Endothelial cell (in vitro differentiated cells): ENCODE results near the gene RRP1. TPM values are rescaled to one million over a fixed set of nuclear protein-coding genes. Genes with fewer than 3 reads are reported as not detected.

Source experiments
- DNase-seq: peaks from one replicate; pipeline ENCODE4 v3.0.0; 2021; ENCODE audit warnings: low spot score
- H3K27ac Mint-ChIP-seq: one replicate; pipeline ENCODE4 v1.8.0; 2021; ENCODE audit warnings: mixed read lengths, inconsistent platforms; ENCODE audit not compliant: unreplicated experiment
- H3K27me3 Mint-ChIP-seq: one replicate; pipeline ENCODE4 v1.8.0; 2021; ENCODE audit warnings: mild to moderate bottlenecking, moderate library complexity, mixed read lengths, inconsistent platforms; ENCODE audit not compliant: unreplicated experiment
- H3K36me3 Mint-ChIP-seq: one replicate; pipeline ENCODE4 v1.8.0; 2021; ENCODE audit warnings: mild to moderate bottlenecking, low read depth, mixed read lengths, inconsistent platforms; ENCODE audit not compliant: unreplicated experiment
- H3K4me1 Mint-ChIP-seq: one replicate; pipeline ENCODE4 v1.8.0; 2021; ENCODE audit warnings: mild to moderate bottlenecking, mixed read lengths, inconsistent platforms; ENCODE audit not compliant: unreplicated experiment
- H3K4me3 Mint-ChIP-seq: one replicate; pipeline ENCODE4 v1.8.0; 2021; ENCODE audit warnings: mild to moderate bottlenecking, mixed read lengths, inconsistent platforms; ENCODE audit not compliant: unreplicated experiment
- H3K9me3 Mint-ChIP-seq: one replicate; pipeline ENCODE4 v1.8.0; 2021; ENCODE audit warnings: mixed read lengths, inconsistent platforms; ENCODE audit not compliant: unreplicated experiment
- total RNA-seq: library from RNA; stranded (reverse); fragmentation: NEBNext Ultra II Directional; extraction: Animal tissue kit (Norgen Biotek cat#: 25700); gene quantifications from one replicate; pipeline ENCODE4 v1.2.1, GENCODE V29; 2021; ENCODE audit not compliant: unreplicated experiment
- TF ChIP-seq, protein P1 (sequence below): fragments of 200-600 bp; sonication (generic); IDR thresholded peaks from one replicate; pipeline ENCODE4 v1.5.0; 2021; ENCODE audit warnings: antibody characterized with exemption; ENCODE audit not compliant: unreplicated experiment

The RRP1 gene
- total RNA-seq, 1 donor from 2014 or later: 21.0 TPM

DNA sequence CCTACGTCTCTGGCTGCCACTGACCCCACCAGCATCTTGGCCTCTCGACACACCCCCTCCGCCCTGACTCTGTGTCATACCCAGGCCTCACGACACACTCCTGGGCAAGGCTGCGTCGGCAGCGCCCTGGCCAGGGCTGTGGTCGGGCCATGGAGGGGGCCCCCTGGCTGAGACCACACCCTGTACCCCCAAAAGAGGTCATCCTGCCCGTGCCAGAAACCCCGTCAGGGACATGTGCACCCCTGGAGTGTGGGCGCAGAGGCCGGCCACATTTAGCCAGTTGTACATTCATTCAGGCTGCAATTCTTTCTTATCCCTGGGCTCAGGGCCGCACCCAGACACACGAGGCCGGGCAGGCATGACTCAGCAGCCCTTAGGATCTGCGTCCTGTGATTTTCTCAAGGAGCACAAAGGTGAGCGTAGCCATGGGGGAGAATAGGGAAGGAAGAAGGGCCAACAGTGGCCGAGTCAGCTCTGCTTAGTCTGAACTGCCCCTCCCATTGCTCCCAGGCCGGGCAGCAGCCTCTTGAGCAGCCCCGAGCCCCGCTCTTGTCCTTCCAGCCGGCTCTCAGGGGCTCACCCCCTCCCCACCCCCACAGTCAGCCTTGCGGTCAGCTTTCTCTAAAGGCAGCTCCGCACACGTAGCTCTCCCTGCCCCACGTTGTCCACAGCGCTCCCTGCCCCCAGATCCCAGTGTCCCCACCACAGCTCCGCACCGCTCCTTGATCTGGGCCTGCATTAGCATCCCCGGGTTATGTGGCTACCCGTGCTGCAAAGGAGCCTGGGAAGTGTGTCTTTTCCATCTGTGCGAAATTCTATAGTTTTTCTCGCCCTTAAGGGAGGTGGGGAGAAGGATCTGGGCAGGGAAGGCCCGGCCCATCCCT lies 21.2 kb upstream of the RRP1 start:
- H3K27ac Mint-ChIP-seq: peak overlapping the region; percentile 46
- TF ChIP-seq, protein P1, sequence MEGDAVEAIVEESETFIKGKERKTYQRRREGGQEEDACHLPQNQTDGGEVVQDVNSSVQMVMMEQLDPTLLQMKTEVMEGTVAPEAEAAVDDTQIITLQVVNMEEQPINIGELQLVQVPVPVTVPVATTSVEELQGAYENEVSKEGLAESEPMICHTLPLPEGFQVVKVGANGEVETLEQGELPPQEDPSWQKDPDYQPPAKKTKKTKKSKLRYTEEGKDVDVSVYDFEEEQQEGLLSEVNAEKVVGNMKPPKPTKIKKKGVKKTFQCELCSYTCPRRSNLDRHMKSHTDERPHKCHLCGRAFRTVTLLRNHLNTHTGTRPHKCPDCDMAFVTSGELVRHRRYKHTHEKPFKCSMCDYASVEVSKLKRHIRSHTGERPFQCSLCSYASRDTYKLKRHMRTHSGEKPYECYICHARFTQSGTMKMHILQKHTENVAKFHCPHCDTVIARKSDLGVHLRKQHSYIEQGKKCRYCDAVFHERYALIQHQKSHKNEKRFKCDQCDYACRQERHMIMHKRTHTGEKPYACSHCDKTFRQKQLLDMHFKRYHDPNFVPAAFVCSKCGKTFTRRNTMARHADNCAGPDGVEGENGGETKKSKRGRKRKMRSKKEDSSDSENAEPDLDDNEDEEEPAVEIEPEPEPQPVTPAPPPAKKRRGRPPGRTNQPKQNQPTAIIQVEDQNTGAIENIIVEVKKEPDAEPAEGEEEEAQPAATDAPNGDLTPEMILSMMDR: no peak
- no peak for DNase-seq
- no peak overlapping the region for H3K4me3 Mint-ChIP-seq
- no peaks in the 10 kb centered on the region for H3K9me3 Mint-ChIP-seq
- peaks cover 9% of the 10 kb centered on the region for H3K27me3 Mint-ChIP-seq
- peaks cover 41% of the 10 kb centered on the region for H3K4me1 Mint-ChIP-seq
- peaks cover 5% of the 10 kb centered on the region for H3K36me3 Mint-ChIP-seq

DNA sequence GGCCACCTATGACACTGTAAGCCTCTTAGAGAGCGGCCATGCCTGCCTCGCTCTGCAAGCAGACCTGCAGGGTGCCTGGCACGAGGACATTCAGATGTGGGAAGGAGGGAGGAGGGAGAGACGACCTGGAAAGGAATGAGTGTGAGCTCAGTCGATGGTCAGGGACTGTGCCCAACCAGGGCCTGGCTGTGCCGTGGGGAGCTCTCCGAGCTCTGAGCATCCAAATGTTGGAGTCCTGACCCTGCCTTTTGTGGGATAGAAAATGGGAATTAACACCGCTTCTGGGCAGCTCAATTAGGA lies 20.6 kb upstream of the RRP1 start:
- Mint-ChIP-seq H3K4me3 (no peak overlapping the region), H3K27me3 (peaks cover 9% of the 10 kb centered on the region), H3K36me3 (peaks cover 9% of the 10 kb centered on the region), H3K9me3 (no peaks in the 10 kb centered on the region), H3K4me1 (peaks cover 47% of the 10 kb centered on the region), H3K27ac (peak overlapping the region; percentile 46)
- DNase-seq: no peak
- TF ChIP-seq, protein P1: no peak

DNA sequence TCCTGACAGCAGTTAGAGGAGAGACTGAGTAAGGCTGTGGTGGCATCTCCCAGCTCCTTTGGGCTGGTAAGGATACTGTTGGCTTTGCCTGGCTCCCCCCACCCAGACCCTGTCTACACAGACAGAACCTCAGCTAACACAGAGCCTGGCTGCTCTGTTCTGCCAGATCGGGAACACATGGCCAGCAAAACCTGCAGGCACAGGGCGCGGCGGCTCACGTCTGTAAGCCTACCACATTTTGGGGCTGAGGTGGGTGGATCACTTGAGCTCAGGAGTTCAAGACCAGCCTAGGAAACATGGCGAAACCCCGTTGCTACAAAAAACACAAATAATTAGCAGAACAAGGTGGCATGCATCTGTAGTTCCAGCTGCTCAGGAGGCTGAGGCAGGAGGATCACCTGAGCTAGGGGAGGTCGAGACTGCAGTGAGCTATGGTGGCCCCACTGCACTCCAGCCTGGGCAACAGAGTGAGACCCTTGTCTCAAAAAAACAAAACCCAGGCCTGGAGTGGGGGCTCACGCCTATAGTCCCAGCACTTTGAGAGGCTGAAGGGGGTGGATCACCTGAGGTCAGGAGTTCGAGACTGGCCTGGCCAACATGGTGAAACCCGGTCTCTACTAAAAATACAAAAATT lies 19.9 kb upstream of the RRP1 start:
- H3K9me3 Mint-ChIP-seq: no peaks in the 10 kb centered on the region
- peak overlapping the region; percentile 15 for H3K27ac Mint-ChIP-seq
- H3K36me3 Mint-ChIP-seq: peaks cover 13% of the 10 kb centered on the region
- H3K27me3 Mint-ChIP-seq: peaks cover 8% of the 10 kb centered on the region
- no peak for DNase-seq
- H3K4me3 Mint-ChIP-seq: no peak overlapping the region
- TF ChIP-seq, protein P1: no peak
- H3K4me1 Mint-ChIP-seq: peaks cover 51% of the 10 kb centered on the region

DNA sequence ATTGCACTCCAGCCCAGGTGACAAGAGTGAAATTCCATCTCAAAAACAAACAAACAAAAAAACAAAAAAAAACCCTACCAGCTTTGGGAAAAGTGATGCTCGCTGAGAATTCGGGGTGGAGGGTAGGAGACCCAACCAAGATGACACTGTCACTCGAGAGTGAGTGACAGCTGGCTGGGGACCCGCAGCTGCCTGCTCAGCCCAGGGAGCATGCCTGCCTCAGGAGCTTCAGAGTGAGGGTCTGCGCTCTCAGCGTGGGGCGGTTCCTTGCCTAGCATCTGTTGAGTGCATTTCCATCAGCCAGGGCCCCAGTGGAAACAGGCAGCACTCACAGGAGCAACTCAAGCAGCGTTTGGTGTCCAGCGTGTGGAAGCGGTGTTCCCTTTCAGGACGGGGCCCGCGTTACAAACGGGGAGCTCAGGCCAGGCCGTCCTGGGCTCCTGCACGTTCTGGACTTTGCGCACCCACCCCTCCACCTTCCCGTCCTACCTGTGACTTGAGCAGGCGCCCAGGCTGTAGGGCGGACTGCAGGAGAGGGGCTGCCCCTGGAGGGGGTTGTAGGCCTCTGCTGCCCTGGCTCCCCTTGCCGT lies 19.2 kb upstream of the RRP1 start:
- Mint-ChIP-seq H3K27ac (no peak overlapping the region), H3K36me3 (peaks cover 16% of the 10 kb centered on the region), H3K4me1 (peaks cover 55% of the 10 kb centered on the region), H3K27me3 (peaks cover 8% of the 10 kb centered on the region), H3K4me3 (no peak overlapping the region), H3K9me3 (no peaks in the 10 kb centered on the region)
- DNase-seq: no peak
- TF ChIP-seq, protein P1: no peak
